Activated B cell treated with CpG ODN at 0.5 μM for 24 hours (primary cell): Measurements from ENCODE around the gene KCTD5. TPM values are rescaled to one million over a fixed set of nuclear protein-coding genes. Genes with fewer than 3 reads are reported as not detected.
"Not testable (repeated sequence)": the region's sequence is repeated elsewhere in the genome, so short reads cannot be mapped to it uniquely, and the experiment has no call there.

Experiments used
- ATAC-seq: fragments of 200-7000 bp; cut with Tn5 transposase; one replicate; pipeline ENCODE4 v1.10.0; 2021; ENCODE audit warnings: low read depth, mild to moderate bottlenecking, moderate library complexity
- CTCF ChIA-PET: fragments of 350-600 bp; sonication (Branson Sonifier 250); formaldehyde crosslinking; loops from one replicate; lab custom pipeline; 2021; ENCODE audit warnings: antibody characterized with exemption; lab: Charles Lee
- POLR2A ChIA-PET: fragments of 350-600 bp; sonication (Branson Sonifier 250); formaldehyde crosslinking; loops from one replicate; lab custom pipeline; 2021; ENCODE audit warnings: antibody characterized with exemption; lab: Charles Lee
- DNase-seq: peaks from one replicate; pipeline ENCODE4 v3.0.0; 2022
- H3K27ac Mint-ChIP-seq: one replicate; pipeline ENCODE4 v1.8.0; 2020; ENCODE audit warnings: mixed read lengths
- H3K27me3 Mint-ChIP-seq: one replicate; pipeline ENCODE4 v1.8.0; 2021; ENCODE audit warnings: mixed read lengths
- H3K36me3 Mint-ChIP-seq: one replicate; pipeline ENCODE4 v1.8.0; 2021; ENCODE audit warnings: low read depth, mixed read lengths
- H3K4me1 Mint-ChIP-seq: one replicate; pipeline ENCODE4 v1.8.0; 2021; ENCODE audit warnings: mixed read lengths
- H3K4me3 Mint-ChIP-seq: one replicate; pipeline ENCODE4 v1.8.0; 2020; ENCODE audit warnings: mild to moderate bottlenecking, mixed read lengths
- H3K9me3 Mint-ChIP-seq: one replicate; pipeline ENCODE4 v1.8.0; 2020; ENCODE audit warnings: mixed read lengths
- CTCF ChIP-seq: fragments of 200-600 bp; IDR thresholded peaks from one replicate; pipeline ENCODE4 v1.8.0; 2022; ENCODE audit warnings: antibody characterized with exemption, mild to moderate bottlenecking
- intact Hi-C: fragments of 100-400 bp; cut with micrococcal nuclease; formaldehyde crosslinking; loops from one replicate; pipeline ENCODE4 v1.15.1; 2024
- total RNA-seq: library from RNA; stranded (reverse); gene quantifications from 2 replicates; pipeline ENCODE4 v1.2.3, GENCODE V29; 2022

KCTD5 gene
- total RNA-seq, 1 donor from 2014 or later = 30.3 TPM

- Mint-ChIP-seq H3K27me3 (no peaks in the 10 kb centered on the region), H3K36me3 (peaks cover 12% of the 10 kb centered on the region), H3K4me3 (no peak overlapping the region), H3K4me1 (peaks cover 31% of the 10 kb centered on the region), H3K27ac (peak overlapping the region; percentile 41), H3K9me3 (no peaks in the 10 kb centered on the region)
- no peak for ATAC-seq
- CTCF ChIA-PET = no interaction called here
- no peak for TF ChIP-seq CTCF
- no peak for DNase-seq
- intact Hi-C loops = no loop called here
- POLR2A ChIA-PET = no interaction called here
Observed at GRCh38 chr16:2690852-2691251, 8.5 kb downstream of the KCTD5 start.

GRCh38 chr16:2691491-2692248 lies 9.3 kb downstream of the KCTD5 start:
- H3K9me3 Mint-ChIP-seq = no peaks in the 10 kb centered on the region
- ATAC-seq (no peak), DNase-seq (no peak)
- POLR2A ChIA-PET = no interaction called here
- TF ChIP-seq CTCF = no peak
- H3K36me3 Mint-ChIP-seq = peaks cover 14% of the 10 kb centered on the region
- no peaks in the 10 kb centered on the region for H3K27me3 Mint-ChIP-seq
- no peak overlapping the region for H3K27ac Mint-ChIP-seq
- H3K4me3 Mint-ChIP-seq = no peak overlapping the region
- CTCF ChIA-PET = no interaction called here
- H3K4me1 Mint-ChIP-seq = peaks cover 30% of the 10 kb centered on the region
- intact Hi-C loops = no loop called here

GRCh38 chr16:2692251-2692947 lies 10.1 kb downstream of the KCTD5 start:
- intact Hi-C loops = no loop called here
- ATAC-seq (no peak), DNase-seq (no peak)
- TF ChIP-seq CTCF = no peak
- CTCF ChIA-PET = no interaction called here
- H3K27me3 Mint-ChIP-seq = no peaks in the 10 kb centered on the region
- H3K36me3 Mint-ChIP-seq = peaks cover 20% of the 10 kb centered on the region
- no peaks in the 10 kb centered on the region for H3K9me3 Mint-ChIP-seq
- H3K4me3 Mint-ChIP-seq = no peak overlapping the region
- H3K4me1 Mint-ChIP-seq = peaks cover 23% of the 10 kb centered on the region
- POLR2A ChIA-PET = no interaction called here
- no peak overlapping the region for H3K27ac Mint-ChIP-seq

GRCh38 chr16:2692948-2693651 lies 10.8 kb downstream of the KCTD5 start:
- H3K27me3 Mint-ChIP-seq = no peaks in the 10 kb centered on the region
- H3K4me1 Mint-ChIP-seq = peaks cover 17% of the 10 kb centered on the region
- TF ChIP-seq CTCF = no peak
- no peaks in the 10 kb centered on the region for H3K9me3 Mint-ChIP-seq
- DNase-seq = no peak
- no peak overlapping the region for H3K27ac Mint-ChIP-seq
- POLR2A ChIA-PET = no interaction called here
- intact Hi-C loops = no loop called here
- ATAC-seq = no peak
- CTCF ChIA-PET = no interaction called here
- peaks cover 27% of the 10 kb centered on the region for H3K36me3 Mint-ChIP-seq
- H3K4me3 Mint-ChIP-seq = no peak overlapping the region

GRCh38 chr16:2696601-2697250 lies 14.4 kb downstream of the KCTD5 start:
- POLR2A ChIA-PET, H3K27me3 Mint-ChIP-seq: not testable (repeated sequence)
- peaks cover 42% of the 10 kb centered on the region for H3K36me3 Mint-ChIP-seq

More at GRCh38 chr16:2696601-2697250, 14.4 kb downstream of the KCTD5 start:
- H3K4me1 Mint-ChIP-seq, H3K27ac Mint-ChIP-seq, CTCF ChIA-PET, H3K9me3 Mint-ChIP-seq, intact Hi-C loops, ATAC-seq, H3K4me3 Mint-ChIP-seq, DNase-seq: not testable (repeated sequence)
